ENCODE data around the gene IL22RA2.

The IL22RA2 gene

GRCh38 chr6:137197684-137198645, 24.5 kb upstream of the IL22RA2 start:
- no peak overlapping the region for H3K4me3 ChIP-seq (ENCODE audit: low read depth, low read length)
- H3K9ac ChIP-seq (ENCODE audit: low read length) = no peak overlapping the region
- H3K27me3 ChIP-seq (ENCODE audit: control insufficient read depth, insufficient read depth, low read length) = no peaks in the 10 kb centered on the region
- H3K27ac ChIP-seq (ENCODE audit: low read depth, low read length) = no peak overlapping the region
- no peaks in the 10 kb centered on the region for H3K4me1 ChIP-seq (ENCODE audit: control insufficient read depth, insufficient read depth, low read length)
- no peaks in the 10 kb centered on the region for H3K9me3 ChIP-seq (ENCODE audit: control insufficient read depth, insufficient read depth, low read depth, low read length)
- peaks cover 45% of the 10 kb centered on the region for H3K36me3 ChIP-seq (ENCODE audit: control insufficient read depth, insufficient read depth, low read length)

DNA sequence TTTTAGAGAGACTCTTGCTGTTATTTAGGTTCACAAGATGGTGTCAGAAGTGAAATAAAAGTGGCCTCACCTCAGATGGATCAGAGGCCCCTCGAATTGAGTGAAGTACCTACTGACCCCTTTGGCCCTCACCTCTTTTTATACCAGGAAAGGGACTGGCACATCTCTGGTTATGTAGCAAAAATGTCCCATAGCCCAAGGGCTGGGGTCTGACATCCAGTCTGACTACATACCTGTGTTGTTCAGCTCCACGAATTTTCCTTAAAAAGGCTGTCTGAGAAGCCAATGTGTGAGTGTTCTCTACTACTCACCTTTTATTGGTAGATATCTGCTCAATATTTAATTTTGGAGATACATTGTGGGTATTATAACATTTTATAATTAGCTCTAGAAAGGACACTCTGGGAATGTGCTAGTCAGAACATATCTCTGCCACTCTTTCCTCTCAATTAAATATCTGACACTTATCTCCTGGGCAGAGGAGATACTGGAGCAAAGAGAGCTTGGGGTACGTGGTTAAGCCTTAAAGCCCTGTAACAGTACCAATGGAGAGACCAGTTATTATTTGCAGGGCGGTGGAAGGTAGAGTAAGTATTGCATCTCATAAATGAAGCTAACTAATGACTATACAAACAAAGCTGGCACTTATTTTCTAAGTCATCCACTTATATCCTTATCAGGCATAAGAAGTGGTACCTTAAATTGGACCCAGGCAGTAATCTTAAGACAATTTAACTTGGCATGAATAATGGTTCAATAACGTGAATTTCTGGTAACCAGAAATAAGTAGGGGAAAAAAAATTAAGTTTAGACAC, 20.0 kb upstream of the IL22RA2 start:
- no peak overlapping the region for H3K27ac ChIP-seq (ENCODE audit: low read depth, low read length)
- no peaks in the 10 kb centered on the region for H3K4me1 ChIP-seq (ENCODE audit: control insufficient read depth, insufficient read depth, low read length)
- no peaks in the 10 kb centered on the region for H3K27me3 ChIP-seq (ENCODE audit: control insufficient read depth, insufficient read depth, low read length)
- H3K9me3 ChIP-seq (ENCODE audit: control insufficient read depth, insufficient read depth, low read depth, low read length) = peaks cover 29% of the 10 kb centered on the region
- H3K36me3 ChIP-seq (ENCODE audit: control insufficient read depth, insufficient read depth, low read length) = peaks cover 12% of the 10 kb centered on the region
- H3K4me3 ChIP-seq (ENCODE audit: low read depth, low read length) = no peak overlapping the region
- H3K9ac ChIP-seq (ENCODE audit: low read length) = no peak overlapping the region

DNA sequence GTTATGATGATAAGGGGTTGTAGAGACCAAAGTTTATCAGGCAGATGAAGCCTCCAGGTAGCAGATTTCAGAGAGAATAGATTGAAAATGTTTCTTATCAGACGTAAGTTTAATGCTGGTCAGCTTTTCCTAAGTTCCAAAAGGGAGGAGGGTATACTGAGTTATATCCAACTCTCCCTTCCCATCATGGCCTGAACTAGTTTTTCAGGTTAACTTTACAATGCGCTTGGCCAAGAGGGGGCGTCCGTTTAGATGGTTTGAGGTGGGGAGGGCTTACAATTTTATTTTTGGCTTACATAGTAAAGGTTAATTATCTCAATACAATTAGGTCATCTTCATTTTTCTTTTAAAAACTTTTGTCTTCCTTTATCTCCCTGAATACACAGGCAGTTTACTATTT, 19.4 kb upstream of the IL22RA2 start:
- no peak overlapping the region for H3K4me3 ChIP-seq (ENCODE audit: low read depth, low read length)
- no peak overlapping the region for H3K27ac ChIP-seq (ENCODE audit: low read depth, low read length)
- no peak overlapping the region for H3K9ac ChIP-seq (ENCODE audit: low read length)
- no peaks in the 10 kb centered on the region for H3K27me3 ChIP-seq (ENCODE audit: control insufficient read depth, insufficient read depth, low read length)
- H3K36me3 ChIP-seq (ENCODE audit: control insufficient read depth, insufficient read depth, low read length) = peaks cover 6% of the 10 kb centered on the region
- no peaks in the 10 kb centered on the region for H3K4me1 ChIP-seq (ENCODE audit: control insufficient read depth, insufficient read depth, low read length)
- peaks cover 36% of the 10 kb centered on the region for H3K9me3 ChIP-seq (ENCODE audit: control insufficient read depth, insufficient read depth, low read depth, low read length)

DNA sequence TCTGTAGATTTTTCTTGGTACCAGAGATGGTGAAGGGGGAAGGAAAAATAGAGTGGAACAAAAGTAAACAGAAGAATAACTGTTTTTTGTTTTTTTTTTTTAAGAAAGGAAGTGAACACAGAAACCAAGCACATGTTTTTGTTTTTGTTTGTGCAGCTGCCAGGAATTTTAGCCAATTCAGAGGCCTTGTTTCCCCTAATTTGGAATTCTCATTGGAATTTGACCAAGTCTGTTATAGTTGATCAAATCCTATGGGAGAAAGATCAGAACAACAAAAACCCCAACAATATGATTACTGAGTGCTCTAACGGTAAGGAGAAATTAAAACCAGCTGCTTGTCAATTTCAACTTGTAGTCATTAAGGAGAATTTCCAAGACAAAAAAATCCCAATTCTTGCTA, 18.2 kb upstream of the IL22RA2 start:
- Histone ChIP-seq H3K4me1 (ENCODE audit: control insufficient read depth, insufficient read depth, low read length) (no peaks in the 10 kb centered on the region), H3K27ac (ENCODE audit: low read depth, low read length) (no peak overlapping the region), H3K4me3 (ENCODE audit: low read depth, low read length) (no peak overlapping the region), H3K9ac (ENCODE audit: low read length) (no peak overlapping the region), H3K9me3 (ENCODE audit: control insufficient read depth, insufficient read depth, low read depth, low read length) (peaks cover 45% of the 10 kb centered on the region), H3K27me3 (ENCODE audit: control insufficient read depth, insufficient read depth, low read length) (no peaks in the 10 kb centered on the region), H3K36me3 (ENCODE audit: control insufficient read depth, insufficient read depth, low read length) (no peaks in the 10 kb centered on the region)

DNA sequence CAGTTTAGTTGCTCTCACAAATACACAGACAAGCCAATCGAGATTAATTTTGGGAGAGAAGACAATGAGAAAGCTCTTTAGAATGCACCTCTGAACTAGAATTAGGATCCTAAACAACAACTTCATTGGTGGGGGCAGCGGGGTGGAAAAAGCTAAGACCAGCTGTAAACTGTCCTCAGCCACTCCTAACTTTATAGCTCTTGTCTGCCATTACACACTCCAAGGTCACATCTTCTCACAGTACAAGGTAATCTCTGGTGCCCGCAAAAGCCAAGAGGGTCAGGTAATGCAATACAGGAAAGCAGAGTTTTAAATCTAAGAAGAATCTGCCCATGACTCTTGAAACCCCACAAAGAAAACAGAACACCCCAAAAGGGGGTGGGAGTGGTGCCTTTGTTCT, 17.8 kb upstream of the IL22RA2 start:
- H3K9ac ChIP-seq (ENCODE audit: low read length) = no peak overlapping the region

DNA sequence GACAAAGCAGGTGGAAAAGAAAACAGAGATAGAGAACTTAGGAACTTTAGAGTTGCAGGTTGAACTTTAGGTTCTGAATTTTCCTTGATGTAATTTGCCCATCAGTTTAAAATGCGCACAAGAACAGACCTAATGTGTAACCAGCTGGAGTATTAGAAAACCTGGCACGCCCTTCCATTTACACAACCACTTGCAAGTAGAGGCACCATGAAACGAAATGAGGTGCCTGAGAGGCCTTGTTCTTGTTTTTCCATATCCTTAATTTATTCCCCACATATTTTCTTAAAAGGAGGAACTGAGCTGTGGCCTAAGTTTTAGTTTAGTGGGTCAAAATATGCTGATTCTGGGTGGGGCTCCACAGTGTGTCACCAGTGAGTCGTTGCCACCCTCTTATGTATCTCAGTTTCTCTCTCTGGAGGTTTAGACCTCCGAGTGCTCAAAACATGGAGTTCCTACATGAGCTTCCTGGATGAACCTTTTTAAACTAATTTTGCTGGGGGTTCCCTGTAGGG, 17.2 kb upstream of the IL22RA2 start:
- Histone ChIP-seq H3K4me1 (ENCODE audit: control insufficient read depth, insufficient read depth, low read length) (no peaks in the 10 kb centered on the region), H3K4me3 (ENCODE audit: low read depth, low read length) (no peak overlapping the region), H3K27ac (ENCODE audit: low read depth, low read length) (no peak overlapping the region), H3K36me3 (ENCODE audit: control insufficient read depth, insufficient read depth, low read length) (no peaks in the 10 kb centered on the region), H3K9me3 (ENCODE audit: control insufficient read depth, insufficient read depth, low read depth, low read length) (peaks cover 53% of the 10 kb centered on the region), H3K9ac (ENCODE audit: low read length) (no peak overlapping the region), H3K27me3 (ENCODE audit: control insufficient read depth, insufficient read depth, low read length) (no peaks in the 10 kb centered on the region)

More for the DNA sequence above, 17.8 kb upstream of the IL22RA2 start:
- Histone ChIP-seq H3K4me3 (ENCODE audit: low read depth, low read length) (no peak overlapping the region), H3K27ac (ENCODE audit: low read depth, low read length) (no peak overlapping the region), H3K36me3 (ENCODE audit: control insufficient read depth, insufficient read depth, low read length) (no peaks in the 10 kb centered on the region), H3K27me3 (ENCODE audit: control insufficient read depth, insufficient read depth, low read length) (no peaks in the 10 kb centered on the region), H3K4me1 (ENCODE audit: control insufficient read depth, insufficient read depth, low read length) (no peaks in the 10 kb centered on the region), H3K9me3 (ENCODE audit: control insufficient read depth, insufficient read depth, low read depth, low read length) (peaks cover 47% of the 10 kb centered on the region)

GRCh38 chr6:137188855-137189254, 15.4 kb upstream of the IL22RA2 start:
- H3K36me3 ChIP-seq (ENCODE audit: control insufficient read depth, insufficient read depth, low read length) = no peaks in the 10 kb centered on the region
- H3K9me3 ChIP-seq (ENCODE audit: control insufficient read depth, insufficient read depth, low read depth, low read length) = peaks cover 68% of the 10 kb centered on the region
- H3K9ac ChIP-seq (ENCODE audit: low read length) = no peak overlapping the region
- H3K27ac ChIP-seq (ENCODE audit: low read depth, low read length) = no peak overlapping the region
- no peak overlapping the region for H3K4me3 ChIP-seq (ENCODE audit: low read depth, low read length)
- H3K27me3 ChIP-seq (ENCODE audit: control insufficient read depth, insufficient read depth, low read length) = no peaks in the 10 kb centered on the region
- H3K4me1 ChIP-seq (ENCODE audit: control insufficient read depth, insufficient read depth, low read length) = no peaks in the 10 kb centered on the region

DNA sequence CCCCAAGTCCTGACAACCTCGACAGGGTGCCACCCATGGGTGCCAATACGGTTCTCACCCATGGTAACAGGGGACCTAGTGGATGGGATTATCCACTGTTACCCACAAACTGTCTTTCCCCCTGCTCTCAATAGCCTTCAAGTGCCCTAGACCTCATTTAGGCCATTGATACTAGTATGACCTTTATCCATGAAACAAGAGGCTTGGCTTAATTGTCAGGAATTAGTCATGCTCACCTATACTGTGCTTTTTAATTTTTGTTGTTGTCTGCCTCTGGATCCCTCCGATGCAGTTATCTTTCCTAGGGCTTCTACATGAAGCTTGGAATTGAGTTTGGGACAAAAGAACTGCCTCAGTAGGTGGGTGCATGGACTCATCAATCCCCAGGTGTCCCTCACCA, 11.8 kb upstream of the IL22RA2 start:
- H3K27ac ChIP-seq (ENCODE audit: low read depth, low read length) = no peak overlapping the region
- H3K9ac ChIP-seq (ENCODE audit: low read length) = no peak overlapping the region
- H3K4me1 ChIP-seq (ENCODE audit: control insufficient read depth, insufficient read depth, low read length) = no peaks in the 10 kb centered on the region
- H3K4me3 ChIP-seq (ENCODE audit: low read depth, low read length) = no peak overlapping the region
- H3K36me3 ChIP-seq (ENCODE audit: control insufficient read depth, insufficient read depth, low read length) = no peaks in the 10 kb centered on the region
- peaks cover 80% of the 10 kb centered on the region for H3K9me3 ChIP-seq (ENCODE audit: control insufficient read depth, insufficient read depth, low read depth, low read length)
- no peaks in the 10 kb centered on the region for H3K27me3 ChIP-seq (ENCODE audit: control insufficient read depth, insufficient read depth, low read length)

DNA sequence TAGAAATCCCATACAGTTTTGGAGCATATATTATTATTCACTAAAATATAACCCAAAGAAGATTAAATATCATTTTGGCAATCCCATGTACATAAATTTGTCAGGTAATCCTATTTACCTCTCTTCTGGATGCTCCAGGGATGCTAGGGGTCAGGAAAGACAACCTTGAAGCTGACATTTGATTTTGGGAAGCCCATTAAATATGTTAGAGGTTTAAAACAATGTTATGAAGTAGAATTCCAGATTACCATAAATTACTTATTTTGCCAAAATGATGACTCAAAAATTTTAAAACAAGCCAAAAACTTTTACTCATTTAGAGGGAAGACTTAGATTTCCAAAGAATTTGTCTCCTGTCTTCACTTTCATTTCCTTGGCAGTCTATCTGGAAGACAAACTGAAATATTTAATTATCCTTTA, 9.2 kb upstream of the IL22RA2 start:
- peaks cover 80% of the 10 kb centered on the region for H3K9me3 ChIP-seq (ENCODE audit: control insufficient read depth, insufficient read depth, low read depth, low read length)
- H3K9ac ChIP-seq (ENCODE audit: low read length) = no peak overlapping the region
- no peaks in the 10 kb centered on the region for H3K36me3 ChIP-seq (ENCODE audit: control insufficient read depth, insufficient read depth, low read length)
- no peaks in the 10 kb centered on the region for H3K27me3 ChIP-seq (ENCODE audit: control insufficient read depth, insufficient read depth, low read length)
- H3K4me3 ChIP-seq (ENCODE audit: low read depth, low read length) = no peak overlapping the region
- H3K27ac ChIP-seq (ENCODE audit: low read depth, low read length) = no peak overlapping the region
- no peaks in the 10 kb centered on the region for H3K4me1 ChIP-seq (ENCODE audit: control insufficient read depth, insufficient read depth, low read length)

GRCh38 chr6:137181891-137182653, 8.6 kb upstream of the IL22RA2 start:
- H3K27me3 ChIP-seq (ENCODE audit: control insufficient read depth, insufficient read depth, low read length) = no peaks in the 10 kb centered on the region
- peaks cover 76% of the 10 kb centered on the region for H3K9me3 ChIP-seq (ENCODE audit: control insufficient read depth, insufficient read depth, low read depth, low read length)
- H3K4me1 ChIP-seq (ENCODE audit: control insufficient read depth, insufficient read depth, low read length) = no peaks in the 10 kb centered on the region
- no peaks in the 10 kb centered on the region for H3K36me3 ChIP-seq (ENCODE audit: control insufficient read depth, insufficient read depth, low read length)
- no peak overlapping the region for H3K4me3 ChIP-seq (ENCODE audit: low read depth, low read length)
- no peak overlapping the region for H3K9ac ChIP-seq (ENCODE audit: low read length)
- H3K27ac ChIP-seq (ENCODE audit: low read depth, low read length) = no peak overlapping the region

Data from HUES6 (cell line).